WI38 (cell line): ENCODE measurements around the gene GNA14.

Source experiments
- H3K4me3 ChIP-seq: 2 replicates; pipeline ENCODE4 v1.5.1; 2011; ENCODE audit warnings: low read depth, mild to moderate bottlenecking, control low read depth, low read length
- CTCF ChIP-seq: IDR thresholded peaks from 2 replicates; pipeline ENCODE4 v1.5.1; 2012; ENCODE audit warnings: low read depth, mild to moderate bottlenecking, control low read depth, low read length

The GNA14 gene

DNA sequence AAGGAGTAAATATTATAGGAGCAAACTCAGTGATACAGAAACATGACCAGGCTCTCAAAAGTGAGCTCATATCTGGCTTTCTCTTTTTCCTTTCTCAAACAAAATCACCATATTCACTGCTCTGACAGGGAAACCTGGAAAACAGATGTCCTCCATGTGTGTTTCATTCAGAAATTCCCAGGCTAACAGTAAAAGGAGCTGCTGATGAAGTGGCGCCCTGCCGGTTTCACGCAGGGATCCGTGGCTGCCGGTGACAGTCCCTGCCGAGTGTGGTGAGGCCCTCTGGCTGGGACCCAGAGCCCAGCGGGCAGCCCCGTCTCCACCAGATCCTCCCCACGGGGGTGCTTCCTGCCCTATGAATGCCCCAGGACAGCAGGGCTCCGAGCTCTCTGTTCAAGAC is 208.1 kb downstream of the GNA14 start:
- H3K4me3 ChIP-seq = peak overlapping the region; percentile 12; the same call in 1 of the 2 replicates
- TF ChIP-seq CTCF = no peak

GRCh38 chr9:77438653-77439052 is 209.5 kb downstream of the GNA14 start:
- no peak for TF ChIP-seq CTCF

GRCh38 chr9:77435688-77436087 is 212.4 kb downstream of the GNA14 start:
- no peak for TF ChIP-seq CTCF
- H3K4me3 ChIP-seq = no peak overlapping the region

More at GRCh38 chr9:77438653-77439052, 209.5 kb downstream of the GNA14 start:
- no peak overlapping the region for H3K4me3 ChIP-seq

DNA sequence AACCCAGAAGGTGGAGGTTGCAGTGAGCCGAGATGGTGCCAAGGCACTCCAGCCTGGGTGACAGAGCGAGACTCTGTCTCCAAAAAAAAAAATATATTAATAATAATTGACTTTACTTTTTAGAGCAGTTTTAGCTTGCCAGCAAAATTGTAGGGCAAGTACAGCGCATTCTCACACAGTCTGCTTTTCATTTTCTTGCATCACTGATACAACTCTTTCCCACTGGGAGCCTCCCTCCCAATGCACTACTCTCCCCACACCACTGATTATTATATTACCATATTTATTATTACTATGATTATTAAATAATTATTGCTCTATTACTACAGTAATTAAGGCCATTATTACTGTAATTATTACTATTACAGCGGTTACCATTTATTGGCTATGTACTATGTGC is 212.8 kb downstream of the GNA14 start:
- no peak for TF ChIP-seq CTCF
- no peak overlapping the region for H3K4me3 ChIP-seq

DNA sequence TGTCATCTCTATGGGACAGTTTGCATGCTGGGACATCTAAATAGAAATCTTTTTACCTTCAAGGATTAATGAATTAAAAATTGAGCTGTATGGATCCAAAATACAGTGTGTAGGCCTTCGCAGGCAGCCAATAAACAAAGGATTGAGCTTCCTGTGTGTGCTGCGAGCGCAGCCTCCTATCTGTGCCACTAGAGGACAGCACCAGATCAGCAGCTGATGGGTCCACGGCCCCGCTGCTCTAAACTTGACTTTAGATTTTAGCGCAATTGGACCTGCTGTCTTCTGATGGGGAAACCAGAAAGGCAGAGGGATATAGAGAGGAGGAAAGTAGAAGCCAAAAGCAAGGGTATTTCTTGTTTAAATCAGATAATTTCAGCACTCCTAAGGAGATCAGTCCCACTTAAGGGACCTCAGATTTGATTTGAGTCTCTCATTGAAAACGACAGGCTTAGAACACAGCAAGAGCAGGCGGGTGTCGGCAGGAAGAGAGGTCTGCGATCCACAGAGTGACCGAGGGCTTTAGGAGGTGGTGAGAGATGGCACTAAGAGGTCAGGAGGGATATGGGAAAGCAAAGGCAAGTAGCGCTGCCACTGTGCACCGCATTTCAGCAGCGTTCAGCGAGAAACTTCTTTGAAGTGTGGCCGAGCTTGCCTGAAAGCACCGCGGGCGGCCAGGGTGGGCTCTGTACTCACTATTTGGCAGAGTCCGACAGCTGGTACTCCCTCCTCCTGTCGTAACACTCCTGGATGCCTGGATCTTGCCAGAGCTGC is 214.3 kb downstream of the GNA14 start:
- peak; percentile 100 for TF ChIP-seq CTCF
- no peak overlapping the region for H3K4me3 ChIP-seq

GRCh38 chr9:77432053-77432452 is 216.1 kb downstream of the GNA14 start:
- no peak for TF ChIP-seq CTCF
- no peak overlapping the region for H3K4me3 ChIP-seq

DNA sequence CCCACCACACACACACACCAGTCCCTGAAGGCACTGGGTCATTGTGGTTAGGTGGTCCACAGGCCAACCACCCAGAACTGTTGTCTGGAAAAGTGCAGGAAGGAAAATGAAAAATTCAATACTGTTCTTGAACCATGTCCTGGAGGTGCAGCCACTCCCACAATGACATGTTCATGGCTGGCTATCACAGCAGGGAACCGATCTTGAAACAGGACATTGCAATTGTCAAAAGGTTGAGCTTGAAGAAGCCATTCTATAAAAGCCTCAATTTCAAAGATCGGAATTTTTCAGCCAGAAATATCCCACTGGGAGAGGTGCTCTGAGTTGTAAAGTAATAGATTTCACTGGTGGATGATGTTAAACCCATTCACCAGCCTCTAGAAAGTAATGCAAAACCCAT is 218.2 kb downstream of the GNA14 start:
- H3K4me3 ChIP-seq = no peak overlapping the region
- no peak for TF ChIP-seq CTCF
